ENCODE measurements around the gene CDC14B.

GRCh38 chr9:96599298-96599697 lies 20.3 kb downstream of the CDC14B start:
- TF ChIP-seq CTCF (IDR thresholded peaks at IDR 0.05) (no peak), EZH2phosphoT487 (IDR thresholded peaks at IDR 0.05) (no peak)
